ENCODE results near the gene SPTB.

DNA sequence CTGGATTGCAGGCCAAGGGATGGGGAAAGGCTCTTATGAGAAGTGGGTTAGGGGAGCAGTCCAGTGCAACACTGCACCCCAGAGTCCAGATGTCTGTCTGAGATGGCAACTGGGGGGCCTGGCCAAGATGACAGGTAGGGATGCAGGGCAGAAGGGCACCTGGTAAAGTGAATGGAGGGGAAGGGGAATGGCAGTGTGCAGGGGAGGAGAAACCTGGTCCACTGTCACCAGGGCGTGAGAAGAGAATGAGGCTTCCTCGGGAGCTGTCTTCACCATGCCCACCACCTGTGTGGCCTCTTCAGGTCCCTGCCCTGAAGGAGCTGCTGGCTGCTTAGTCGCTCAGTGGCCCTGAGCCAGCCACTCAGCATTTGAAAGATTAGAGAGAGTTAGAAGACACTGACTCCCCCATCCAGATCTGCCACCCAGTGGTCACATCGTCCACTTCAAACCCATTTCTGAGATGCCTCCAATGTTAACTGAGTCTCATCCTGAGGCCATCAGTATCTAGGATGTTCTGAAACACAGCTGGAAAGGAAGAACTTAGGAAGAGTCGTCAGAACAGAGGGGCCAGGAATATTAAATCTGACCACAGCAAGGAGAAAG is 118.2 kb downstream of the SPTB start:
- TF ChIP-seq POLR2A (IDR thresholded peaks at IDR 0.05; ENCODE audit: low read length) = no peak
- TF ChIP-seq GATA1 (IDR thresholded peaks at IDR 0.05; ENCODE audit: low read depth, low read length) = no peak
